GM19438 (cell line): Measurements from ENCODE around the gene COP1.
"Not testable (repeated sequence)": the region's sequence is repeated elsewhere in the genome, so short reads cannot be mapped to it uniquely, and the experiment has no call there.

Experiments used
- ATAC-seq: cut with Tn5 transposase; IDR thresholded peaks from one replicate; pipeline ENCODE4 v1.9.1; 2021; ENCODE audit warnings: low read depth; ENCODE audit not compliant: unreplicated experiment

Gene COP1

DNA sequence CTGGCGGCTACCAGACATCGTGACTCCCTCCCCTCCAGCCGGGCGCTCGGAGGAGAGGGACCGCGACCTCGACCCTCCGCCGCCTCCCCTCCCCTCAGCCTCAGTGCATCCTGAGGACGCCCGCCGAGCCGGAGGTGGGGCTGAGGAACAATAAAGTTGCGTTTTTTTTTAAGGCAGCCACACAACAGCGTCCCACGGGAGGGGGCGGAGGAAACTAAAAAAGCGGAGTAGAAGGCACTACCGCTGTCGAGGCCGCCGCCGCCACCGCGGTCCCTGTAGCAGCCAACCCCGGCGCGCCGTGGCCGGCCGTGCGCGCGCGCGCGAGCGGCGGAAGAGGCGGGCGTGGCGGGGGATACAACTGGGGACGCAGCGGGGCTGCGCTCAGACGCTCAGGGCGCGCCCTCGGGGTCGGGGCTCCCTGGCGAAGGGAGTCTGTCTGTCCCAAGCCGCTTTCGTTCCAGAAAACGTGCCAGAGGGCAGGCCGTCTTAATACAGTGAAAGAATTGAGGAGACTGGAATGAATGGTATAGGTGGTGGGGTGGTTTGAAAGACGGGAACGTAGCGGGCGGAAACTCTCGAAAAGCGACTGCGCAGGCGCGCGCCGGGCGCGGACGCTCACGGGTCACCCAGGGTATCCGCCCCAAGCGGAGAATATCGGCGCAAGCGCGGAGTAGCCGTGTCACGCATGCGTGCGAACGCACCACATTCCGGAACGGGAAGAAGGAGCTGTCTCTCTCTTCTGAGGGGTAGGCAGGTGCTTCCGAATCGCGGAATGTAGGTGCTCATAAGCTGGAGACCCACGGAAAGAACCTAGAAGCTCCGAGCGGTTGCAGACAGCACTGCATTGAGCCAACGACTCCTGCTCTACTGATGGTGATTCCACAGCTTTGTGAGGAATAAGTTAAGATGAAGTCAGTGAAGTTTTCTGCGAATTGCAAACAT lies at the start of gene COP1:
COP1 (minus strand) TSS at position 326 of the 942 bp plus-strand sequence; CDS start at position 18, 308 bp downstream.
- peak; percentile 74 for ATAC-seq

DNA sequence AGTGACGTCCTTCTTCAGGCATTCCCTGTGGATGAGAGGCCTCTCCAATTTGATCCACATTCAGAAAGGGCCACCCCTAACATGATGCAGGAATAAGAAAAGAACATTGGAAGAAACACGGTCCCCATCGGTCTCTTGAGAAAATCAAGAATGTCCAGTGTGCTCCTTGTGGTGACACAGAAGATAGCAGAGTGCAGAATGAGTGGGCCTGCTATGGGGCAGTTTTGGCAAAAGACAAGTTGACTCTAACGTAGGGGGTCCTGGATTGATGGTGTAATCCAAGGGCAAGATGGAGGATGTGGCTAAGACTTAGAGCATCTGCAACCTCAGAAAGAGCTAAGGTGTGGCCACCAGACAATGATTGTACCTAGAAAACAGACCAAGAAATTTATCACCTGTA lies 45.1 kb upstream of the COP1 start:
- no peak for ATAC-seq

DNA sequence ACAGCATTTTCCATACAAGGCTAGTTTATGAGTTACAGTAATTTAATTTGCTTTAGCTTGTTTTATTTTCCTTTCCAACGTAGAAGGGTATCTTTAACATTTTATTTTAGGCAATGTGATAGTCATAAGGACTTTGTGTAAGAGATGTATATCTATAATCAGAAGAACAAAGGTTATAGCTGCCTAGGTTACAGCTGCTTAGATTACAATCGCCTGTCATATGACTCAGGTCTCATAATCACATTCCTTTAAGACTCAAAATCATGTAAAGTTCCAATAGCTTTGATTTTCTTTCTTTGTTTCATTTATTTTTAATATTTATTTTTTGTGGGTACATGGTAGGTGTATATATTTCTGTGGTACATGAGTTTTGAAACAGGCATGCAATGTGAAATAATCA lies 37.8 kb upstream of the COP1 start:
- ATAC-seq: no peak

DNA sequence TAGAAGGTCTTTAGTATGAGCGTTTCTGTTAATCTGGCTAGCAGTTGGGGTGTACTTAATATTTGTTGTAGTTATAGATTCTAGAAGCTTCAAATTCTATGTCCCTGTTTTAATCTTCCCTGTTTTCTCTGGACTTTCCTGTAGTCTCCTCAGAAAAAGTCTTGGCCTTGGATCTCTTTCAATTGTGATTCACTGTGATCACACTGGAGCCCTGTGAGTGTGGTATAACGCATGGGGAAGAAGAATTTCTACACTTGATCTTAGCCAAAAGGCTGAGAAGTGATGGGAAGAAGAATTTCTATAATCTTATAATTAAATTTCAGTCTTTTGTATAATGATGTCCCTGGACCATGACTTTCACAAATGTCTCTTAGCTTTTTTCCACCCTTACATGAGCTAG lies 36.7 kb upstream of the COP1 start:
- ATAC-seq: no peak

- ATAC-seq: no peak
Observed at GRCh38 chr1:176241385-176242015, 34.4 kb upstream of the COP1 start.

DNA sequence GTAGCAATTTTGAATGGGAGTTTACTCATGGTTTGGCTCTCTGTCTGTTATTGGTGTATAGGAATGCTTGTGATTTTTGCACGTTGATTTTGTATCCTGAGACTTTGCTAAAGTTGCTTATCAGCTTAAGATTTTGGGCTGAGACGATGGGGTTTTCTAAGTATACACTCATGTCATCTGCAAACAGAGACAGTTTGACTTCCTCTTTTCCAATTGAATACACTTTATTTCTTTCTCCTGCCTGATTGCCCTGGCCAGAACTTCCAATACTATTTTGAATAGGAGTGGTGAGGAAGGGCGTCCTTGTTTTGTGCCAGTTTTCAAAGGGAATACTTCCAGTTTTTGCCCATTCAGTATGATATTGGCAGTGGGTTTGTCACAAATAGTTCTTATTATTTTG lies 26.6 kb upstream of the COP1 start:
- not testable (repeated sequence) for ATAC-seq

- no peak for ATAC-seq
Observed at GRCh38 chr1:176227579-176227978, 20.5 kb upstream of the COP1 start.

GRCh38 chr1:176225911-176226310 lies 18.8 kb upstream of the COP1 start:
- ATAC-seq: no peak

GRCh38 chr1:176225479-176225875 lies 18.4 kb upstream of the COP1 start:
- no peak for ATAC-seq

DNA sequence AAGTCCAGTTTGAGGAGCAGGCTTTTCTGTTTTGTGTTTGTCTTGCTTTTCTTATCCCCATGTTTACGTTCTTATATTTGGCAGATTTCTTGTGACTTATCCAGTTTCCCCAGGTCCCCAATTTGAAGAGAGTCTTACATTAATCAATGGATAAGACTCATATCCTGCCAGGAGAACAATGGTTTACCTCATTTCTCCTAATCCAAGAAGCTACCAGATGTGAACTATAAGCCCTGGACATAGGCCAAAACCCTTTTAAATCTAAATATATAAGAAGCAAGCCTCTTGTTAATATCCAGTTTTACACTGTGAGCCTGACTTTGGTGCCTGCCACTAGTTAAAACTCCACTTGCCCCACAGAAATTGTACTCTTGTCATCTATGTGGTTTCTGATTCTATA lies 15.1 kb upstream of the COP1 start:
- no peak for ATAC-seq

DNA sequence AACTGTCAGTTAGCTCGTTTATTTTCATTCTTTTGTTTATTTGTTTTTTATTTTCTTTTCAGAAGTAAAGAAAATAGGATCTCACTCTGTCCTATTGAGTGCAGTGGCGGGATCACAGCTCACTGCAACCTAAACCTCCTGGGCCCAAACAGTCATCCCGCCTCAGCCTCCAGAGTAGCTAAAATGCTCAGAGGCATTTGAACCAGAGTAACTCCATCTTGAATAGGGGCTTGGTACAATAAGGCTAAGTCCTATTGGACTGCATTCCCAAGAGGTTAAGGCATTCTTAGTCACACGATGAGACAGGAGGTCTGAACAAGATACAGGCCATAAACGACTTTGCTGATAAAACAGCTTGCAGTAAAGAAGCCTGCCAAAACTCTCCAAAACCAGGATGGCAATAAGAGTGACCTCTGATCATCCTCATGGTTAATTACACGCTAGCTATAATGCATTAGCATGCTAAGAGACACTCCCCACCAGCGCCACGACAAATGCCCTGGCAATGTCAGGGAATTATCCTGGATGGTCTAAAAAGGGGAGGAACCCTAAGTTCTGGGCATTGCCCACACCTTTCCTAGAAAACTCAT lies 13.1 kb upstream of the COP1 start:
- no peak for ATAC-seq

- ATAC-seq: no peak
Observed at GRCh38 chr1:176217461-176218099, 10.5 kb upstream of the COP1 start.

DNA sequence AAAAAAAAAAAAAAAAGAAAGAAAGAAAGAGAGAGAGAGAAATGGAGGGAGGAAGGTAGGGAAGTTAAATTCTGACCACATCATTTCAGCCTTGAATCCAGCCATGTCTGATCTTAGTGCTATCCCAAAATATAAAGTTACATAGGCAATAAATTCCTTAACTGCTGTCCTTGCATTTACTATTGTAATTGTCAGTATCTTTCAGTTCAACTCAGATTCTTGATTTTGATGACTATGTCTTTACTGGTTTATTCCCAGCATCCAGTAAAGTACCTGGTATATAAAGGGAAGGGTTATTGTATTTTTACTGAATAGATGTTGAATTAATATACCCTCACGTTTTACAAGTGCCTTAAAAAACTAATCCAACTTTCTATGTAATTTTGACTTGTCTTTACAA lies 8.9 kb upstream of the COP1 start:
- ATAC-seq: no peak

GRCh38 chr1:176211396-176212165 lies 4.5 kb upstream of the COP1 start:
- ATAC-seq: no peak

GRCh38 chr1:176208034-176208433 lies 948 bp upstream of the COP1 start:
- no peak for ATAC-seq

DNA sequence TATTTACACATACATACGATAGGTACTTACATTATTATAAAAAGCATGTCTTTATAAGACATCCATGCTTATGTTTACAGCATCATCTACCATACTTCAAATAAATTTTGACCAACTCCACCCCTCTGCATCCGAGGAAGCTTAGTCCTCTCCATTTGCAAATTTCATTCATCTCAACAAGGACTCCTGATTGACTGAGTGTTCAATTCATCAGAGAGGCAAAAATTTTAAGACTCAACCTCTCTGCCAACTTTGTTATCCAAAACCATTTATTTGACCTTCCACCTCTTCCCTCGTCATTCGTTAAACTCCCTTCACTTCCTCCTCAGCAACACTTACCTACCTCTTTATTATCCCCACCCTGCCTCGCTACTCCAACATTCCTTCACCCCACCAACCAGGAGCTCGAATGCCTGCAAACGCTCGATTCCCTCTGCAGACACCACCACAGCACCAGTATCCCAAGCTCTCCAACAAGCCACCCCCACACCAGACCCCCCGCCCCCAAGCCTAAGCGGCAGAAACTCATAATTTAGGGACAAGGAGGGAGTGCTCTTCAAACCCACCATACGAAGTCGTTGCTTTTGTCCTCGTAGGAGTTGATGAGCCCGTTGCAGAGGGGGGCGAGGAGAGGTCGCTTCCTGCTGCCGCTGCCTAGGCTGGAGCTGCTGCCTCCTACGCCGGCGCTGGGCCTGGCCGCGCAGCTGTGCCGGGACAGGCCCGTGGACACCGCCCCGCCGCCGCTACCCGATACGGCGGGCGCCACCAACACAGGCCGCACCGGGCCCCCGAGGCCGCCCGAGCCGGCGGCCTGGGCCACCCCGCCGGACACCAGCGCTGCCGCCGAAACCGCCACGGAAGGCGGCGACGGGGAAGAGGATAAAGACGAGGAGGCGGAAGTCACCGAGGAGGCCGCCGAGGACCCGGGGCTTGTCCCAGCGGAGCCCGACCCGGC lies 803 bp downstream of the COP1 start:
- ATAC-seq: peak; percentile 16

DNA sequence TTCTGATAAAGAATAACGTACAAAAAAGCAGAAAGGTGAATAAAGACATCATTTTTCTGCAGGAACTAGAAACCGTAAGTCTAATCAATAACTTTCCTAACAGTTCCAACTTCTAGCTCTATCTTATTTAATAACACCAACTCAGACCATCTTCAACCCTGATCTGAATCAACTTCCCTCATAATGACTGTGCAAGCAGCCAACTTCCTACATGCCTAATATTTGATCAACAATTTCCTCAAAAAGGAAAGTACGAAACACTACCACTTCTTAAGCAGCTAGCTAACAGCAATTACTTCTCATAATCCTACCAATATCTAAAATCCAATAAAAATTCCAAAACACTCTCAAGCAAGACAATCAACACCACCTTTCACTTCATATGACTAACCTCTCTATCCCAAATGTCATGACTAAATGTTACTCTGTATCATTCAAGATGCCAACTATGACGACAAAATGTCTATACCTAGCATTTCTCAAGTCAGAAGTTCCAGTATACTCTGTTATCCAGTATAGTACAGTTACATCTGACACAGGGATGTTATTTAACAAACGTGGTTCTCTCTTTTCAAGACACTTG lies 1.7 kb downstream of the COP1 start:
- ATAC-seq: no peak

- ATAC-seq: not testable (repeated sequence)
Observed at GRCh38 chr1:176204655-176205054, 2.4 kb downstream of the COP1 start.

GRCh38 chr1:176203735-176204134 lies 3.4 kb downstream of the COP1 start:
- ATAC-seq: no peak
